OCI-LY7 (cell line): ENCODE results near the gene SLC9A9.

ENCODE experiments used
- CTCF ChIP-seq: fragments of 200-600 bp; sonication (generic); conservative IDR thresholded peaks from 2 replicates; pipeline ENCODE4 v1.5.1; 2014; ENCODE audit warnings: mild to moderate bottlenecking, antibody characterized with exemption, low read length, moderate library complexity, mixed read lengths
- EZH2phosphoT487 ChIP-seq: fragments of 200-600 bp; sonication (generic); IDR thresholded peaks from 2 replicates; pipeline ENCODE4 v1.6.1; 2018; ENCODE audit warnings: low read depth, borderline replicate concordance, mild to moderate bottlenecking, mixed run types, antibody characterized with exemption, low read length, moderate library complexity, mixed read lengths

GRCh38 chr3:143830786-143831185 lies 17.5 kb downstream of the SLC9A9 start:
- TF ChIP-seq CTCF, result no peak
- no peak for TF ChIP-seq EZH2phosphoT487
